Endothelial cell of umbilical vein (primary cell): ENCODE measurements around the gene KCNC1. TPM values are rescaled to one million over a fixed set of nuclear protein-coding genes. Genes with fewer than 3 reads are reported as not detected.

Source experiments
- BruUV-seq: library from RNA; stranded (reverse); fragments of 400-500 nt; replicated peaks from 2 replicates; lab custom pipeline; 2021; lab: Mats Ljungman, UMichigan
- CTCF ChIA-PET: fragments of 300-600, 350-600 bp; sonication (Branson Sonifier 250); formaldehyde crosslinking; loops from one replicate; lab custom pipeline; 2021; ENCODE audit warnings: antibody characterized with exemption, inconsistent platforms; lab: Charles Lee
- POLR2A ChIA-PET: fragments of 300-600, 350-600 bp; sonication (Branson Sonifier 250); formaldehyde crosslinking; loops from one replicate; lab custom pipeline; 2021; ENCODE audit warnings: antibody characterized with exemption, inconsistent platforms; lab: Charles Lee
- DNase-seq: peaks from one replicate; pipeline ENCODE4 v3.0.0-alpha.2; 2011; ENCODE audit warnings: low read depth, low spot score
- FAIRE-seq: peaks from 2 replicates; lab custom pipeline; 2011; peaks lifted over from hg19 to GRCh38; lab: Jason Lieb, UNC
- H2AFZ ChIP-seq: 2 replicates; pipeline ENCODE4 v1.6.0; 2012; ENCODE audit warnings: low read depth, low read length, control low read depth, inconsistent platforms
- H3K27ac ChIP-seq: 2 replicates; pipeline ENCODE4 v1.5.1; 2011; ENCODE audit warnings: low read depth, mild to moderate bottlenecking, control low read depth, low read length, moderate library complexity; ENCODE audit not compliant: insufficient read depth
- H3K27me3 ChIP-seq, 2 experiments: 2 replicates each; pipeline versions ENCODE4 v1.6.0 to v1.6.1; 2011; ENCODE audit warnings: low read length in 2 of 2, mixed read lengths in 1 of 2; ENCODE audit not compliant: control insufficient read depth in 2 of 2, insufficient read depth in 2 of 2
- H3K36me3 ChIP-seq, 2 experiments: 2 replicates in 1 of 2; 3 replicates in 1 of 2; pipeline ENCODE4 v1.5.1; 2011; ENCODE audit warnings: low read length in 2 of 2, mild to moderate bottlenecking in 1 of 2, moderate library complexity in 1 of 2; ENCODE audit not compliant: control insufficient read depth in 2 of 2, insufficient read depth in 2 of 2; ENCODE audit errors: extremely low read depth in 1 of 2
- H3K4me1 ChIP-seq: 3 replicates; pipeline ENCODE4 v1.5.1; 2011; ENCODE audit warnings: mild to moderate bottlenecking, low read length; ENCODE audit not compliant: control insufficient read depth, insufficient read depth; ENCODE audit errors: extremely low read depth
- H3K4me2 ChIP-seq: 2 replicates; pipeline ENCODE4 v1.6.1; 2011; ENCODE audit warnings: low read length, control low read depth, mixed read lengths; ENCODE audit not compliant: insufficient read depth
- H3K4me3 ChIP-seq, 3 experiments: fragments of 200-600 bp in 1 of 3; sonication (generic), shearing (Covaris generic) in 1 of 3; replicated peaks in 1 of 3; 2 replicates each; pipeline ENCODE4 v1.5.1; 2011 to 2016; ENCODE audit warnings: control low read depth in 3 of 3, low read length in 3 of 3, mild to moderate bottlenecking in 2 of 3, inconsistent platforms in 1 of 3, low read depth in 1 of 3, moderate library complexity in 1 of 3; ENCODE audit not compliant: insufficient read depth in 1 of 3
- H3K79me2 ChIP-seq: 2 replicates; pipeline ENCODE4 v1.6.0; 2012; ENCODE audit warnings: low read length, inconsistent platforms; ENCODE audit not compliant: control insufficient read depth, insufficient read depth
- H3K9ac ChIP-seq: replicated peaks from 2 replicates; pipeline ENCODE3; 2011; ENCODE audit warnings: low read length, control low read depth; ENCODE audit not compliant: insufficient read depth; ENCODE audit errors: extremely low read depth
- H3K9me1 ChIP-seq: replicated peaks from 3 replicates; pipeline ENCODE4 v1.6.0; 2011; ENCODE audit warnings: mild to moderate bottlenecking, low read length; ENCODE audit not compliant: control insufficient read depth, insufficient read depth; ENCODE audit errors: extremely low read depth
- H3K9me3 ChIP-seq: replicated peaks from 2 replicates; pipeline ENCODE4 v1.5.1; 2012; ENCODE audit warnings: low read length, inconsistent platforms; ENCODE audit not compliant: control insufficient read depth, insufficient read depth
- H4K20me1 ChIP-seq: replicated peaks from 2 replicates; pipeline ENCODE3; 2011; ENCODE audit warnings: mild to moderate bottlenecking, low read length; ENCODE audit not compliant: control insufficient read depth, insufficient read depth; ENCODE audit errors: extremely low read depth
- CTCF ChIP-seq, 2 donors: IDR thresholded peaks; 1 replicate in 1 of 2; 2 replicates in 1 of 2; pipeline ENCODE4 v1.5.1; 2011; ENCODE audit warnings: low read length in 2 of 2, mild to moderate bottlenecking in 2 of 2, moderate library complexity in 2 of 2, control low read depth in 1 of 2, inconsistent platforms in 1 of 2, low read depth in 1 of 2; ENCODE audit not compliant: insufficient read depth in 1 of 2; ENCODE audit errors: extremely low read depth in 1 of 2
- EZH2 ChIP-seq: IDR thresholded peaks from 2 replicates; pipeline ENCODE4 v1.6.1; 2012; ENCODE audit warnings: borderline replicate concordance, low read depth, mild to moderate bottlenecking, moderate library complexity, low read length, inconsistent platforms; ENCODE audit not compliant: severe bottlenecking
- FOS ChIP-seq: IDR thresholded peaks from 2 replicates; pipeline ENCODE4 v1.6.1; 2011; ENCODE audit warnings: mild to moderate bottlenecking, low read length, moderate library complexity, borderline replicate concordance; ENCODE audit not compliant: insufficient read depth
- GATA2 ChIP-seq: IDR thresholded peaks from 2 replicates; pipeline ENCODE4 v1.7.0; 2011; ENCODE audit warnings: low read depth, mild to moderate bottlenecking, moderate library complexity, mixed read lengths, low read length; ENCODE audit not compliant: insufficient read length, insufficient read depth
- JUN ChIP-seq: IDR thresholded peaks from 2 replicates; pipeline ENCODE4 v1.6.1; 2011; ENCODE audit warnings: borderline replicate concordance, low read depth; ENCODE audit not compliant: insufficient read length, insufficient read depth
- MYC ChIP-seq: IDR thresholded peaks from one replicate; pipeline ENCODE4 v1.6.1; 2011; ENCODE audit warnings: mild to moderate bottlenecking, low read depth, low read length
- POLR2A ChIP-seq: IDR thresholded peaks from 2 replicates; pipeline ENCODE4 v1.6.1; 2012; ENCODE audit warnings: low read depth, mild to moderate bottlenecking, control low read depth, low read length
- POLR2AphosphoS5 ChIP-seq: IDR thresholded peaks from 2 replicates; pipeline ENCODE4 v1.6.1; 2012; ENCODE audit warnings: low read depth, mild to moderate bottlenecking, control low read depth, low read length, moderate library complexity; ENCODE audit not compliant: insufficient read depth
- dilution Hi-C: fragments of 300-500 bp; cut with MboI; formaldehyde crosslinking; loops from one replicate; pipeline ENCODE4 v1.15.0; 2019; ENCODE audit warnings: low sequenced_read_pairs; ENCODE audit not compliant: extremely low pct_ligation_motif_present
- intact Hi-C: fragments of 100-400 bp; cut with micrococcal nuclease; formaldehyde crosslinking; loops from one replicate; pipeline ENCODE4 v1.10.0; 2022
- polyA plus RNA-seq, 4 experiments: library from polyadenylated mRNA; depleted of rRNA in 3 of 4; stranded (reverse) in 3 of 4; unstranded in 1 of 4; fragments of >200 nt; gene quantifications; 2 replicates each; pipeline versions ENCODE4 v1.2.1 to v1.2.3, GENCODE V29; 2011 to 2012; ENCODE audit warnings: missing spikeins in 1 of 4
- total RNA-seq: library from RNA; stranded (reverse); gene quantifications from 2 replicates; pipeline ENCODE4 v1.2.3, GENCODE V29; 2021
- TF ChIP-seq, protein P1 (sequence below): IDR thresholded peaks from 2 replicates; pipeline ENCODE4 v1.6.1; 2011; ENCODE audit not compliant: insufficient read depth, insufficient read length

The KCNC1 gene
- total and polyA plus RNA-seq, 2 donors (not counting 3 experiments of a cell fraction or from before 2014, with no cell fraction given), result not detected

DNA sequence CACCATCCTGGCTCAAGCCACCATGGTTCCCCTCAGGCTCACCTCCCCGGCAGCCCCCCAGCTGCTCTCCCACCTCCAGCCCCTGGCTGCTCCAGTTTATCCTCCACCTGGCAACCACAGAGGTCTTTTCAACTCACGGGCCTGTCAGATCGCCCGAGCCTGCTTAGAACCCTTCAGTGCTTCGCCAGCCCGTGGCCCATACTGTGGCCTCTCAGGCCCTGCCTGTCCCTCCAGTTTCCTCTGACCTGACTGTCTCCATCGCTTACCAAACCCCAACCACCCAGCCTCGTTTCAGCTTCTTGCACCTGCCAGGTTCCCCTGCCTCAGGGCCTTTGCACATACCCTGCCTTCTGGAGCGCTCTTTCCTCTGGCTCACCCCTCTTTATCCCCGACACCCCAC is 6.9 kb downstream of the KCNC1 start:
- intact Hi-C loops (no loop called here), dilution Hi-C loops (no loop called here)
- no peak for TF ChIP-seq CTCF (IDR thresholded peaks at IDR 0.05; ENCODE audit: extremely low read depth in 1 of 2, insufficient read depth in 1 of 2, low read depth in 1 of 2, low read length in 2 of 2)
- no peak for TF ChIP-seq GATA2
- no peak for TF ChIP-seq MYC
- no peak for TF ChIP-seq POLR2AphosphoS5
- TF ChIP-seq JUN, result no peak
- no peak for TF ChIP-seq EZH2
- TF ChIP-seq, protein P1, sequence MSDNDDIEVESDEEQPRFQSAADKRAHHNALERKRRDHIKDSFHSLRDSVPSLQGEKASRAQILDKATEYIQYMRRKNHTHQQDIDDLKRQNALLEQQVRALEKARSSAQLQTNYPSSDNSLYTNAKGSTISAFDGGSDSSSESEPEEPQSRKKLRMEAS, result no peak
- TF ChIP-seq FOS, result no peak
- TF ChIP-seq POLR2A, result no peak
- Histone ChIP-seq H3K4me3 (no peak overlapping the region), H3K9ac (no peak overlapping the region), H3K27ac (no peak overlapping the region), H3K36me3 (no peaks in the 10 kb centered on the region), H3K27me3 (peaks cover 25 to 31% of the 10 kb centered on the region in 2 experiments), H3K4me2 (no peak overlapping the region), H2AFZ (no peak overlapping the region), H3K9me1 (no peaks in the 10 kb centered on the region), H4K20me1 (no peaks in the 10 kb centered on the region), H3K79me2 (no peaks in the 10 kb centered on the region), H3K9me3 (no peaks in the 10 kb centered on the region), H3K4me1 (no peaks in the 10 kb centered on the region)
- POLR2A ChIA-PET, result no interaction called here
- no TSS peak for BruUV-seq
- CTCF ChIA-PET, result interaction anchor here (1.7 kb wide), 1 partner anchor 10 kb away, joined by 5 read pairs; no protein-coding TSS in a partner anchor
- FAIRE-seq, result no peak
- no peak for DNase-seq
